HepG2 (cell line): ENCODE measurements around the gene SYNPO. TPM values are rescaled to one million over a fixed set of nuclear protein-coding genes. Genes with fewer than 3 reads are reported as not detected.

Experiments used
- ARID4A ChIP-seq: sonication (generic); formaldehyde crosslinking; IDR thresholded peaks from 2 replicates; pipeline ENCODE4 v1.5.0; 2020; ENCODE audit warnings: mild to moderate bottlenecking, missing genetic modification reagents, borderline replicate concordance
- ATF1 ChIP-seq: IDR thresholded peaks from 2 replicates; pipeline ENCODE4 v1.6.1; 2016; ENCODE audit warnings: mild to moderate bottlenecking, control low read depth
- CREB3 ChIP-seq: sonication (generic); formaldehyde crosslinking; IDR thresholded peaks from 2 replicates; pipeline ENCODE4 v1.5.0; 2020; ENCODE audit warnings: missing genetic modification reagents
- ELF3 ChIP-seq: IDR thresholded peaks from 2 replicates; pipeline ENCODE4 v1.6.1; 2016; ENCODE audit warnings: missing genetic modification reagents, missing compliant biosample characterization
- NCOA1 ChIP-seq: sonication (generic); formaldehyde crosslinking; IDR thresholded peaks from 2 replicates; pipeline ENCODE4 v1.9.0; 2021; ENCODE audit warnings: missing genetic modification reagents
- SP1 ChIP-seq, 2 experiments: fragments of 450-650 bp in 1 of 2; sonication (generic) in 1 of 2; formaldehyde crosslinking in 1 of 2; IDR thresholded peaks; 2 replicates each; pipeline versions ENCODE4 v1.4.0 to v1.6.1; 2016 to 2020; ENCODE audit warnings: missing genetic modification reagents in 1 of 2
- ZNF18 ChIP-seq: sonication (generic); formaldehyde crosslinking; IDR thresholded peaks from 2 replicates; pipeline ENCODE4 v1.8.0; 2022; ENCODE audit warnings: mild to moderate bottlenecking, missing genetic modification reagents; ENCODE audit not compliant: insufficient replicate concordance
- ZNF501 ChIP-seq: sonication (generic); formaldehyde crosslinking; IDR thresholded peaks from 2 replicates; pipeline ENCODE4 v1.5.1; 2020; ENCODE audit warnings: mild to moderate bottlenecking, moderate library complexity, missing genetic modification reagents
- ZNF598 ChIP-seq: sonication (generic); formaldehyde crosslinking; IDR thresholded peaks from 2 replicates; pipeline ENCODE4 v1.5.1; 2020; ENCODE audit warnings: mild to moderate bottlenecking, missing genetic modification reagents, borderline replicate concordance
- ZNF747 ChIP-seq: sonication (generic); formaldehyde crosslinking; IDR thresholded peaks from 2 replicates; pipeline ENCODE4 v1.8.1; 2023; ENCODE audit warnings: missing genetic modification reagents, mild to moderate bottlenecking, borderline replicate concordance
- ZNF891 ChIP-seq: sonication (generic); formaldehyde crosslinking; IDR thresholded peaks from 2 replicates; pipeline ENCODE4 v1.5.0; 2020; ENCODE audit warnings: mild to moderate bottlenecking, missing genetic modification reagents
- ZSCAN31 ChIP-seq: sonication (generic); formaldehyde crosslinking; IDR thresholded peaks from 2 replicates; pipeline ENCODE4 v1.5.0; 2020; ENCODE audit warnings: low read depth, mild to moderate bottlenecking, missing genetic modification reagents
- polyA plus RNA-seq, 8 experiments: library from polyadenylated mRNA; depleted of rRNA in 3 of 8; stranded (reverse) in 7 of 8; unstranded in 1 of 8; fragments of >200 nt; fragmentation: Illumina TruSeq in 4 of 8; extraction: Trizol in 4 of 8; gene quantifications; 2 replicates each; pipeline versions ENCODE4 v1.2.1 to v1.2.3, GENCODE V29; 2011 to 2016; ENCODE audit warnings: low read depth in 4 of 8, missing spikeins in 1 of 8, mixed read lengths in 1 of 8; ENCODE audit not compliant: insufficient read depth in 1 of 8
- total RNA-seq, 5 experiments: library from RNA; depleted of rRNA; stranded (reverse); fragments of >200 nt; fragmentation: Illumina TruSeq; extraction: Trizol; gene quantifications; 2 replicates each; pipeline ENCODE4 v1.2.3, GENCODE V29; 2016; ENCODE audit warnings: low read depth in 1 of 5
- TF ChIP-seq, protein P1 (sequence below): sonication (generic); formaldehyde crosslinking; IDR thresholded peaks from 2 replicates; pipeline ENCODE4 v1.4.0; 2020; ENCODE audit warnings: mild to moderate bottlenecking, missing genetic modification reagents, borderline replicate concordance
- TF ChIP-seq, protein P2 (sequence below): sonication (generic); formaldehyde crosslinking; IDR thresholded peaks from 2 replicates; pipeline ENCODE4 v1.8.0; 2022; ENCODE audit warnings: mild to moderate bottlenecking, missing genetic modification reagents

SYNPO gene
- total and polyA plus RNA-seq, 2 of the 13 experiments (the other 11 are each of a cell fraction or from before 2014, with no cell fraction given) = 0.09 to 0.30 TPM

DNA sequence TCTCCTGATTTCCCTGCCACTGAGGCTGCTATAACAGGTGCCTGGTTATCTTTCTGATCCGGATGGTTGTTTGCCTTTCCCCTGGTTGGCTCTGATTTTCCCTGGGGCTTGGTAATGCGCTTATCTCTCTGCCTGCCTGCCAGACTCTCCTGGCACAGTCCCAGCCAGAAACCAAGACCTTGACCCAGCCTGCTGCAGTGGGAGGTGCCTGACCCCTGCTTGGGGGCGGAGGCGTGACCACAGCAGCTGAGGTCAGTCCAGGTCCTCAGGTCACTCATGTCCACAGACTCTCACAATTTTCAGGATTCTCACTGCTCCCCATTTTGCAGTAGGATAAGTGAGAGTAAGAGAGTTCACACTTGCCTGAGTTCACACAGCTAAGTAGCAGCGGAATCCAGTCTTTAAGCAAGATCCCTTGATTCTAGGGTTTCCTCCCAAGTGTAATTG, 24.4 kb upstream of the SYNPO start (continued):
- TF ChIP-seq ZSCAN31 (CRISPR knock-in tag) = 0 out of 2 replicates have a peak, but pooled peaks have one; percentile 32
- no peak for TF ChIP-seq SP1 (IDR thresholded peaks at IDR 0.05)
- TF ChIP-seq SP1 (CRISPR knock-in tag; IDR thresholded peaks at IDR 0.05) = peak; percentile 51; the same call in 1 of the 2 replicates
- TF ChIP-seq ZNF891 = no peak
- TF ChIP-seq ARID4A = peak; percentile 21; the same call in 1 of the 2 replicates
- TF ChIP-seq ELF3 = peak; percentile 14; the same call in 1 of the 2 replicates
- TF ChIP-seq NCOA1 = no peak
- no peak for TF ChIP-seq ATF1
- peak; percentile 30; the same call in 1 of the 2 replicates for TF ChIP-seq ZNF598
- TF ChIP-seq CREB3 (CRISPR knock-in tag) = no peak
- TF ChIP-seq, protein P1, sequence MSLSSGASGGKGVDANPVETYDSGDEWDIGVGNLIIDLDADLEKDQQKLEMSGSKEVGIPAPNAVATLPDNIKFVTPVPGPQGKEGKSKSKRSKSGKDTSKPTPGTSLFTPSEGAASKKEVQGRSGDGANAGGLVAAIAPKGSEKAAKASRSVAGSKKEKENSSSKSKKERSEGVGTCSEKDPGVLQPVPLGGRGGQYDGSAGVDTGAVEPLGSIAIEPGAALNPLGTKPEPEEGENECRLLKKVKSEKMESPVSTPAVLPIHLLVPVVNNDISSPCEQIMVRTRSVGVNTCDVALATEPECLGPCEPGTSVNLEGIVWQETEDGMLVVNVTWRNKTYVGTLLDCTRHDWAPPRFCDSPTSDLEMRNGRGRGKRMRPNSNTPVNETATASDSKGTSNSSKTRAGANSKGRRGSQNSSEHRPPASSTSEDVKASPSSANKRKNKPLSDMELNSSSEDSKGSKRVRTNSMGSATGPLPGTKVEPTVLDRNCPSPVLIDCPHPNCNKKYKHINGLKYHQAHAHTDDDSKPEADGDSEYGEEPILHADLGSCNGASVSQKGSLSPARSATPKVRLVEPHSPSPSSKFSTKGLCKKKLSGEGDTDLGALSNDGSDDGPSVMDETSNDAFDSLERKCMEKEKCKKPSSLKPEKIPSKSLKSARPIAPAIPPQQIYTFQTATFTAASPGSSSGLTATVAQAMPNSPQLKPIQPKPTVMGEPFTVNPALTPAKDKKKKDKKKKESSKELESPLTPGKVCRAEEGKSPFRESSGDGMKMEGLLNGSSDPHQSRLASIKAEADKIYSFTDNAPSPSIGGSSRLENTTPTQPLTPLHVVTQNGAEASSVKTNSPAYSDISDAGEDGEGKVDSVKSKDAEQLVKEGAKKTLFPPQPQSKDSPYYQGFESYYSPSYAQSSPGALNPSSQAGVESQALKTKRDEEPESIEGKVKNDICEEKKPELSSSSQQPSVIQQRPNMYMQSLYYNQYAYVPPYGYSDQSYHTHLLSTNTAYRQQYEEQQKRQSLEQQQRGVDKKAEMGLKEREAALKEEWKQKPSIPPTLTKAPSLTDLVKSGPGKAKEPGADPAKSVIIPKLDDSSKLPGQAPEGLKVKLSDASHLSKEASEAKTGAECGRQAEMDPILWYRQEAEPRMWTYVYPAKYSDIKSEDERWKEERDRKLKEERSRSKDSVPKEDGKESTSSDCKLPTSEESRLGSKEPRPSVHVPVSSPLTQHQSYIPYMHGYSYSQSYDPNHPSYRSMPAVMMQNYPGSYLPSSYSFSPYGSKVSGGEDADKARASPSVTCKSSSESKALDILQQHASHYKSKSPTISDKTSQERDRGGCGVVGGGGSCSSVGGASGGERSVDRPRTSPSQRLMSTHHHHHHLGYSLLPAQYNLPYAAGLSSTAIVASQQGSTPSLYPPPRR (CRISPR knock-in tag) = peak; percentile 76
- TF ChIP-seq ZNF501 (CRISPR knock-in tag) = no peak
- TF ChIP-seq ZNF747 (CRISPR knock-in tag) = no peak
- TF ChIP-seq ZNF18 = peak; percentile 99
- TF ChIP-seq, protein P2, sequence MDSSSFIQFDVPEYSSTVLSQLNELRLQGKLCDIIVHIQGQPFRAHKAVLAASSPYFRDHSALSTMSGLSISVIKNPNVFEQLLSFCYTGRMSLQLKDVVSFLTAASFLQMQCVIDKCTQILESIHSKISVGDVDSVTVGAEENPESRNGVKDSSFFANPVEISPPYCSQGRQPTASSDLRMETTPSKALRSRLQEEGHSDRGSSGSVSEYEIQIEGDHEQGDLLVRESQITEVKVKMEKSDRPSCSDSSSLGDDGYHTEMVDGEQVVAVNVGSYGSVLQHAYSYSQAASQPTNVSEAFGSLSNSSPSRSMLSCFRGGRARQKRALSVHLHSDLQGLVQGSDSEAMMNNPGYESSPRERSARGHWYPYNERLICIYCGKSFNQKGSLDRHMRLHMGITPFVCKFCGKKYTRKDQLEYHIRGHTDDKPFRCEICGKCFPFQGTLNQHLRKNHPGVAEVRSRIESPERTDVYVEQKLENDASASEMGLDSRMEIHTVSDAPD (CRISPR knock-in tag) = peak; percentile 100
